Renal cortex interstitium (tissue), 3 donors: Measurements from ENCODE around the gene OR14A2. TPM values are rescaled to one million over a fixed set of nuclear protein-coding genes. Genes with fewer than 3 reads are reported as not detected.

Source experiments
- polyA plus RNA-seq, 3 donors: library from polyadenylated mRNA; unstranded; fragments of 120-200 nt; gene quantifications; one replicate each; pipeline ENCODE4 v1.2.1, GENCODE V29; 2013; ENCODE audit not compliant: insufficient read length in 3 of 3

The OR14A2 gene
- polyA plus RNA-seq, 3 donors: not detected

Other genes starting within 250 kb of the OR14A2 start
- 1 to 10 TPM in 1 of 3 donors, under 1 TPM in 2; 0.27 to 1.0 (median 0.44) TPM for gene OR2C3, start 211.7 kb downstream of the OR14A2 start, polyA plus RNA-seq
- 1 to 10 TPM in 1 of 3 donors, under 1 TPM in 2; 0.44 to 1.5 (median 0.55) TPM for gene GCSAML, start 199.0 kb downstream of the OR14A2 start, polyA plus RNA-seq
- not detected for gene OR2G2, start 159.8 kb downstream of the OR14A2 start, polyA plus RNA-seq
- gene OR2G3, start 142.6 kb downstream of the OR14A2 start, polyA plus RNA-seq: not detected
- not detected for gene OR13G1, start 68.4 kb downstream of the OR14A2 start, polyA plus RNA-seq
- not detected for gene OR6F1, start 31.5 kb downstream of the OR14A2 start, polyA plus RNA-seq
- not detected for gene OR14K1, start 9.5 kb downstream of the OR14A2 start, polyA plus RNA-seq
- not detected for gene OR1C1, start 12.4 kb upstream of the OR14A2 start, polyA plus RNA-seq
- gene OR14A16, start 76.0 kb upstream of the OR14A2 start, polyA plus RNA-seq: not detected
- not detected for gene OR11L1, start 93.8 kb upstream of the OR14A2 start, polyA plus RNA-seq
- 1 to 10 TPM; 1.1 to 2.2 (median 1.3) TPM for gene TRIM58, start 109.0 kb upstream of the OR14A2 start, polyA plus RNA-seq
- gene OR2W3, start 147.4 kb upstream of the OR14A2 start, polyA plus RNA-seq: under 1 TPM; 0.21 to 0.54 (median 0.22) TPM
- gene OR2T8, start 172.1 kb upstream of the OR14A2 start, polyA plus RNA-seq: not detected
- gene OR2AJ1, start 176.7 kb upstream of the OR14A2 start, polyA plus RNA-seq: not detected
- not detected for gene OR2L8, start 200.7 kb upstream of the OR14A2 start, polyA plus RNA-seq
- not detected for gene OR2AK2, start 217.1 kb upstream of the OR14A2 start, polyA plus RNA-seq